ENCODE measurements around the gene RNF25.

RNF25 gene, protein sequence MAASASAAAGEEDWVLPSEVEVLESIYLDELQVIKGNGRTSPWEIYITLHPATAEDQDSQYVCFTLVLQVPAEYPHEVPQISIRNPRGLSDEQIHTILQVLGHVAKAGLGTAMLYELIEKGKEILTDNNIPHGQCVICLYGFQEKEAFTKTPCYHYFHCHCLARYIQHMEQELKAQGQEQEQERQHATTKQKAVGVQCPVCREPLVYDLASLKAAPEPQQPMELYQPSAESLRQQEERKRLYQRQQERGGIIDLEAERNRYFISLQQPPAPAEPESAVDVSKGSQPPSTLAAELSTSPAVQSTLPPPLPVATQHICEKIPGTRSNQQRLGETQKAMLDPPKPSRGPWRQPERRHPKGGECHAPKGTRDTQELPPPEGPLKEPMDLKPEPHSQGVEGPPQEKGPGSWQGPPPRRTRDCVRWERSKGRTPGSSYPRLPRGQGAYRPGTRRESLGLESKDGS

GRCh38 chr2:218671654-218672566 lies at the start of gene RNF25, which contains the start of gene STK36:
Gene RNF25 (minus strand): TSS chr2:218672002. CDS start chr2:218671970, 32 bp downstream.
Gene STK36 (plus strand): TSS chr2:218672086. CDS start chr2:218672830, 744 bp downstream.
- DNase-seq, result peak in 55 of 56 donors; percentile 35 to 93 (median 84)

- DNase-seq, result no peak
Measured at GRCh38 chr2:218721488-218721887, 49.7 kb upstream of the RNF25 start.

GRCh38 chr2:218720048-218721041 lies 48.5 kb upstream of the RNF25 start:
- DNase-seq, result no peak

GRCh38 chr2:218719457-218719856 lies 47.7 kb upstream of the RNF25 start:
- no peak for DNase-seq

DNA sequence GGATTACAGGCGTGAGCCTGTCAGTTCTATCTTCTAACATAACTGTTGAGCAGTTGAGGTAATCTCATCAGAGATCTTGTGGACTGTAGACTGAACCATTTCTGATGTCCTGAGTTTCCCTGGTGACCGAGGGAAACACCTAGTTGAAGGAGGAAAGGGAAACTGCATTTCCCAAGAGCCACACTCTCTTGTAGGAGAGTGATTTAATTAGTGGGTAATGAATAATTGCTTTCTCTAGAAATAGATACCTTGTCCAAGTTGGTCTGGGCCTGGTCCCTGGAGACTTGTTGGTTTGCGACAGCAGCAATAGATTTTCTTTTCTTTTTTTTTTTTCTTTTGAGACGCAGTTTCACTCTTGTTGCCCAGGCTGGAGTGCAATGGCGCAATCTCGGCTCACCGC lies 46.3 kb upstream of the RNF25 start:
- DNase-seq, result no peak

DNA sequence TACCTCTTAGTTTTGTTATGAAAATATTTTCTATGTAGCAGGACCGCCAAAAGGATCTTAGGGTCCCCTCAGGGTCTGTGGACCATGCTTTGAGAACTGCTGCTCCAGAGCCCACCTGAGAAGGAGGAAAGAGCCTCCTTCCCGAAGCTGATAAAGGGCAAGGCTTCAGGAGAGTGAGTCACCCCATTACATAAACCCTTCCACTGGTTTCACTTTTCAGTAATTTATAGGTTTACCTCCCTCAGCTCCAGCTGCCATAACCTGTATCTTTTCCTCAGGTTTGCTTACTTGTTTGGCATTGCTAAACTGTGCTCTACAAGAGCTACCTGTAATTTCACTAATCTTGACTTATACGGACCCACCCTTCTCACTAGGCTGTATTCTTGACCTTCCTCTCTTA lies 45.5 kb upstream of the RNF25 start:
- DNase-seq, result no peak

GRCh38 chr2:218716070-218716469 lies 44.3 kb upstream of the RNF25 start:
- no peak for DNase-seq

- no peak for DNase-seq
Measured at GRCh38 chr2:218713922-218714321, 42.1 kb upstream of the RNF25 start.

GRCh38 chr2:218711550-218711929 lies 39.7 kb upstream of the RNF25 start:
- no peak for DNase-seq

DNA sequence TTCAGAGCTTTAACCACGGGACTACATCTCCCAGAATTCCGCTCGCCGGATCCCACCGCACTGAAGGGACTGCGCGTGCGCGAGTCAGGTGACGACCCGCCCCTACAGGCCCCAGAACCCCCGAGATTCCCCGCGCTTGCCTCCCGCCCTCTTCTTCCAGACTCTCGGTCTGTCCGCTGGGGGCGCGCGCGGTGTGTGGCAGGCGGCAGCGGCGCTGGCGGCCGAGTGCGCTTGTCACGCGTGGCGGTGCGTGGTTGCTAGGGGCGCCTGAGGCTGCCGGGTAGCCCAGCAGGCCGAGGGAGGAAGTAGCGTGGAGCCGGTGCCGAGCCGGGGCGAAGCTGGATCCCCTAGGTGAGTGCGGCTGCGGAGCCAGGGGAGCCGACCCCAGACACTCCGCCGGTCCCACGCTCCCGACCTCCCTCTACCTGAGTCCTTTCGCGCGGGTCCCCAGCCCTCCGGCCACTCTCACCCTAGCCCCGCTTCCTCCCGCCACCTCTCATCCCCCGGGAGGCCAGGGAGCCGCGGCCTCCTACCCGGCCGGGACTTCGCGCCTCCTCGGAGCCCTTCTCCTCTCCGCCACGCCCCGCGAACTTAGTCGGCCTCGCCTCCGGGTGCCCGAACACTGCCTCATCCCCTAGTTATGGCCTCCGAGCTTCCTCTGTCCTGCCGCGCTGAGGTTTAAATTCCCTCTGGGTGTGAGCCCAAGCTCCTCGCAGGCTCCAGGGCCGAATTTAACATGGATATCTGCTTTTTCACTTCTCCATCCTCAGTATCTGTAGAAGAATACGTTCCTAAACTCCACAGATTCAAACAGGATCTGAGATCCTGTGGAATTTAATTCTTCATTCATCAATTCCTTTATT lies 39.1 kb upstream of the RNF25 start, which contains the start of gene TTLL4:
Gene TTLL4 (plus strand): TSS at position 149 of the 863 bp plus-strand sequence. CDS start 26,842 bp downstream, outside the sequence.
- peak; percentile 78 to 100 (median 96) for DNase-seq

DNA sequence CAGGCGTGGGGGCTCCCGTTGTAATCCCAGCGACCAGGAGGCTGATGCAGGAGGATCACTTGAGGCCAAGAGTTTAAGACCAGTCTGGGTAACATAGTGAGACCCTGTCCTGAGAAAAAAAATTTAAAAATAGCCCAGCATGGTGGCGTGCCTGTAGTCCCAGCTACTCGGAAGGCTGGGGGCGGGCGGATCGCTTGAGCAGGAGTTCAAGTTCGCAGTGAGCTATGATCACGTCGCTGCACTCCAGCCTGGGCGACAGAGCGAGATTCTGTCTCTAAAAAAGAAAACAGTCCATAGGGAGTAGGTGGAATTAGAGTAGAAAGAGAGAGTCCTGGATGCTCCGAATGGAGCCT lies 38.5 kb upstream of the RNF25 start:
- no peak for DNase-seq

- no peak for DNase-seq
Measured at GRCh38 chr2:218709908-218710307, 38.1 kb upstream of the RNF25 start.

- no peak for DNase-seq
Measured at GRCh38 chr2:218708086-218708485, 36.3 kb upstream of the RNF25 start.

- no peak for DNase-seq
Measured at GRCh38 chr2:218703341-218703740, 31.5 kb upstream of the RNF25 start.

GRCh38 chr2:218701806-218702205 lies 30.0 kb upstream of the RNF25 start:
- DNase-seq, result peak in 12 of 56 donors; percentile 7 to 48 (median 21)

- no peak for DNase-seq
Measured at GRCh38 chr2:218698885-218699284, 27.1 kb upstream of the RNF25 start.

DNA sequence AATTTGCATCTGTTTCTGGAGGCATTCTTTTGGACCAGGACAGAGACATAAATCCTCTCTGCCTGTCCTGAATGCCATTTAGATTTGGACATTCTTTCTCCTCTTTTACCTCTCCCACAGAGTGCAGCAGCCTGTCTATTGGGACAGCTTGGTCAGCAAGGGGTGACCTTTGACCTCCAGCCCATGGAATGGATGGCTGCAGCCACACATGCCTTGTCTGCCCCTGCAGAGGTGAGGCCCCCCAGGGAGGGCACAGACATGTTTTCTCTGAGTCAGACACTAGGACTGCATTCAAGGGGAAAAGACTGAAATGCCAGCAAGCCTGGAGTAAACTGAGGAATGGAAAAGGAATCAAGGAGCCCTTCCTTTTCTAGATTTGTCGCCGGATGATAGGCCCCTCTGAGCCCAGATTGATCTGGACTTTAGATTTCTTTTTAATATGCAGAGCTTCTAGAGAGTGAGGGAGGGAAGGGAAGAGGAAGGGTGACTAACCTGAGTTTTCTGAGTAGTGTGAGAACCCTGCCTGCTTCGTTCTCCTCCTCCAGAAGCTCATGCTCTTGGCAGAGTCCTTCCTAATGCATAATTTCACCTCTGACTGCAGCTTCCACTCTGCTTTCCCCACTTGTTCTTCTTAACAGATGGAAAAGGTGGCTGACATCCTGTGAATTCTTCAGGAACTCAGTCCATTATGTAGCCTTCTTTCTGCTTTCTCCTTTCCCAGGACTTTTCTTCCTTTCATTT lies 22.8 kb upstream of the RNF25 start:
- DNase-seq, result peak in 2 of 56 donors; percentile 7 to 8

DNA sequence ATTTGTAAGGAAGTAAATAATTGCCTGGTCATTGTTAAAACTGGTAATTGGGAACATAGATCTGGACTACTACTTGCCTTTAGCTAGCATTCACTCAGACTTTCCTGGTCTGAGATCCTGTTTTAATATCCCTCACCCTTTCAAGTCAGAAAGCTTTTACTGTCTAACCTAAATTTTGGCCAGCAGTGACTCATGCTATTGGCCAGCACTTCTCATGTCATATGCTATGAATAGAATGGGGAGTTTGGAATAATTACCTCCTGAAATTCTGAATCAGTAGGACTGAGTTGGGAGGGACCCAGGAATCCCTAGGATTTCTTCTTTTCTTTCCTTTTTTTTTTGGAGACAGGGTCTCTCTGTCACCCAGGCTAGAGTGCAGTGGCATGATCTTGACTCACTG lies 19.4 kb upstream of the RNF25 start:
- DNase-seq, result no peak

All from nucleus accumbens (tissue), 56 donors.